Sigmoid colon (tissue), 7 donors: ENCODE data around the gene ATXN2. TPM values are rescaled to one million over a fixed set of nuclear protein-coding genes. Genes with fewer than 3 reads are reported as not detected.
"Not testable (repeated sequence)": the region's sequence is repeated elsewhere in the genome, so short reads cannot be mapped to it uniquely, and the experiment has no call there.

ENCODE experiments used
- DNase-seq: peaks from one replicate; pipeline ENCODE4 v3.0.0-alpha.2; 2019
- H3K27ac ChIP-seq, 4 donors: fragments of 200-600 bp; sonication (generic); one replicate each; pipeline ENCODE4 v1.5.1; 2016 to 2019; ENCODE audit warnings: mild to moderate bottlenecking in 1 of 4
- H3K27me3 ChIP-seq, 3 donors: fragments of 200-600 bp; sonication (generic); one replicate each; pipeline ENCODE4 v1.5.1; 2019; ENCODE audit warnings: mild to moderate bottlenecking in 1 of 3
- H3K36me3 ChIP-seq, 4 donors: fragments of 200-600 bp; sonication (generic); one replicate each; pipeline ENCODE4 v1.5.1; 2016 to 2019
- H3K4me1 ChIP-seq, 4 donors: fragments of 200-600 bp; sonication (generic); one replicate each; pipeline ENCODE4 v1.5.1; 2017 to 2019
- H3K4me3 ChIP-seq, 4 donors: fragments of 200-600 bp; sonication (generic); one replicate each; pipeline ENCODE4 v1.5.1; 2017 to 2019; ENCODE audit warnings: mild to moderate bottlenecking in 2 of 4, moderate library complexity in 1 of 4
- H3K9me3 ChIP-seq, 4 donors: fragments of 200-600 bp in 3 of 4; sonication (generic) in 3 of 4; one replicate each; pipeline versions ENCODE4 v1.5.1 to v1.6.1; 2013 to 2019
- CTCF ChIP-seq, 4 experiments: fragments of 450-650 bp in 3 of 4; fragments of 200-600 bp in 1 of 4; IDR thresholded peaks; one replicate each; pipeline ENCODE4 v1.5.1; 2016 to 2019; ENCODE audit warnings: antibody characterized with exemption in 4 of 4, mild to moderate bottlenecking in 3 of 4, moderate library complexity in 2 of 4
- EP300 ChIP-seq, 4 donors: sonication (generic); formaldehyde crosslinking; IDR thresholded peaks; one replicate each; pipeline ENCODE4 v1.6.1; 2017; ENCODE audit warnings: antibody characterized with exemption in 4 of 4
- POLR2A ChIP-seq, 2 donors: fragments of 450-650 bp; IDR thresholded peaks; one replicate each; pipeline ENCODE4 v1.6.1; 2016; ENCODE audit warnings: antibody characterized with exemption in 2 of 2, mild to moderate bottlenecking in 2 of 2, moderate library complexity in 2 of 2
- POLR2AphosphoS5 ChIP-seq, 4 donors: sonication (generic); formaldehyde crosslinking; IDR thresholded peaks; one replicate each; pipeline ENCODE4 v1.6.1; 2017; ENCODE audit warnings: antibody characterized with exemption in 4 of 4
- WGBS, 2 donors: extraction: QIAGEN DNeasy Blood & Tissue Kit; methylation state at CpG; one replicate each; pipeline ENCODE4 v1.1.7; 2013; 5-methylcytosine and 5-hydroxymethylcytosine counted together
- intact Hi-C: fragments of 100-400 bp; cut with DNase I; formaldehyde crosslinking; loops from one replicate; pipeline ENCODE4 v1.15.1; 2023
- polyA plus RNA-seq, 3 donors: library from polyadenylated mRNA; stranded (reverse); fragments of 200-250 nt; gene quantifications; one replicate each; pipeline ENCODE4 v1.2.3, GENCODE V29; 2013
- total RNA-seq, 4 donors: library from RNA; depleted of rRNA; stranded (reverse); fragments of >200 nt; gene quantifications; one replicate each; pipeline ENCODE4 v1.1.0, GENCODE V29; 2016
- donor health status: healthy with polysubstance abuse.
- donor health status: Bipolar disorder and iron deficiency.
- donor health status: healthy.

Gene ATXN2
- total and polyA plus RNA-seq, 7 donors = 6.5 to 119 (median 42.5) TPM

- Histone ChIP-seq H3K36me3 (peaks cover 0 to 4% (median 0%) of the 10 kb centered on the region in 4 donors), H3K27ac (peak overlapping the region in 3 of 4 donors; percentile 5 to 8 (median 5)), H3K4me1 (peaks cover 0 to 55% (median 37%) of the 10 kb centered on the region in 4 donors), H3K4me3 (no peak overlapping the region), H3K27me3 (no peaks in the 10 kb centered on the region), H3K9me3 (no peaks in the 10 kb centered on the region)
- intact Hi-C loops = no loop called here
- DNase-seq = no peak
- no peak for TF ChIP-seq CTCF (IDR thresholded peaks at IDR 0.05)
- no peak for TF ChIP-seq POLR2A (IDR thresholded peaks at IDR 0.05)
- no peak for TF ChIP-seq POLR2AphosphoS5 (IDR thresholded peaks at IDR 0.05)
- TF ChIP-seq EP300 (IDR thresholded peaks at IDR 0.05) = no peak
- WGBS, 2 donors = 75 to 80% methylated on average over 5 of the region's 5 CpGs
Measured at GRCh38 chr12:111557271-111558106, 41.6 kb downstream of the ATXN2 start.

- Histone ChIP-seq H3K4me1 (peaks cover 0 to 48% (median 30%) of the 10 kb centered on the region in 4 donors), H3K4me3 (no peak overlapping the region), H3K36me3 (peaks cover 0 to 9% (median 4%) of the 10 kb centered on the region in 4 donors), H3K27ac (peak overlapping the region in 2 of 4 donors; percentile 5 to 8), H3K27me3 (no peaks in the 10 kb centered on the region), H3K9me3 (no peaks in the 10 kb centered on the region)
- intact Hi-C loops = no loop called here
- no peak for DNase-seq
- WGBS, 2 donors = 74 to 87% methylated on average over 6 of the region's 6 CpGs
- TF ChIP-seq POLR2AphosphoS5 (IDR thresholded peaks at IDR 0.05) (no peak), EP300 (IDR thresholded peaks at IDR 0.05) (no peak), POLR2A (IDR thresholded peaks at IDR 0.05) (no peak), CTCF (IDR thresholded peaks at IDR 0.05) (no peak)
Measured at GRCh38 chr12:111556676-111557075, 42.4 kb downstream of the ATXN2 start.

- DNase-seq, H3K9me3 ChIP-seq, H3K27ac ChIP-seq, H3K27me3 ChIP-seq, intact Hi-C loops, H3K4me3 ChIP-seq: not testable (repeated sequence)
- 74 to 79% methylated on average over 3 of the region's 3 CpGs for WGBS, 2 donors
- H3K4me1 ChIP-seq = peaks cover 0 to 35% (median 22%) of the 10 kb centered on the region in 4 donors
- H3K36me3 ChIP-seq = peaks cover 0 to 19% (median 10%) of the 10 kb centered on the region in 4 donors
Measured at GRCh38 chr12:111555313-111555712, 43.8 kb downstream of the ATXN2 start.

GRCh38 chr12:111546758-111547383 is 52.2 kb downstream of the ATXN2 start:
- H3K9me3 ChIP-seq = no peaks in the 10 kb centered on the region
- peaks cover 0 to 83% (median 24%) of the 10 kb centered on the region in 4 donors for H3K36me3 ChIP-seq
- no peak for TF ChIP-seq CTCF (IDR thresholded peaks at IDR 0.05)
- TF ChIP-seq POLR2A (IDR thresholded peaks at IDR 0.05) = no peak
- TF ChIP-seq POLR2AphosphoS5 (IDR thresholded peaks at IDR 0.05) = no peak
- no peak for TF ChIP-seq EP300 (IDR thresholded peaks at IDR 0.05)
- no peak overlapping the region for H3K4me3 ChIP-seq
- WGBS, 2 donors = 90 to 93% methylated on average over 8 of the region's 8 CpGs
- no peaks in the 10 kb centered on the region for H3K4me1 ChIP-seq
- intact Hi-C loops = loop anchor here (10.0 kb wide), 1 partner anchor 118 kb away; no protein-coding TSS in a partner anchor
- no peak for DNase-seq
- no peak overlapping the region for H3K27ac ChIP-seq
- H3K27me3 ChIP-seq = no peaks in the 10 kb centered on the region

- WGBS, 2 donors = 91 to 96% methylated on average over 2 of the region's 2 CpGs
- Histone ChIP-seq H3K36me3 (peaks cover 0 to 83% (median 21%) of the 10 kb centered on the region in 4 donors), H3K4me3 (no peak overlapping the region), H3K9me3 (no peaks in the 10 kb centered on the region), H3K27ac (no peak overlapping the region), H3K4me1 (no peaks in the 10 kb centered on the region), H3K27me3 (no peaks in the 10 kb centered on the region)
- TF ChIP-seq EP300 (IDR thresholded peaks at IDR 0.05) (no peak), CTCF (IDR thresholded peaks at IDR 0.05) (no peak), POLR2AphosphoS5 (IDR thresholded peaks at IDR 0.05) (no peak), POLR2A (IDR thresholded peaks at IDR 0.05) (no peak)
- DNase-seq = no peak
- intact Hi-C loops = loop anchor here (10.0 kb wide), 1 partner anchor 119 kb away; no protein-coding TSS in a partner anchor
Measured at GRCh38 chr12:111546171-111546570, 52.9 kb downstream of the ATXN2 start.
